HCT116 (cell line): ENCODE results near the gene ABCG5. TPM values are rescaled to one million over a fixed set of nuclear protein-coding genes. Genes with fewer than 3 reads are reported as not detected.

Experiments
- ATAC-seq: fragments of 200-7000 bp; cut with Tn5 transposase; 2 replicates; pipeline ENCODE4 v1.9.1; 2020; ENCODE audit warnings: mild to moderate bottlenecking, moderate library complexity
- BruUV-seq: library from RNA; stranded (reverse); fragments of 400-500 nt; replicated peaks from 2 replicates; lab custom pipeline; 2021; lab: Mats Ljungman, UMichigan
- CTCF ChIA-PET: fragments of 300-600 bp; sonication (Branson Sonifier 250); formaldehyde crosslinking; loops from one replicate; lab custom pipeline; 2021; ENCODE audit warnings: antibody characterized with exemption; lab: Charles Lee
- POLR2A ChIA-PET: fragments of 300-600, 350-600 bp; sonication (Branson Sonifier 250); formaldehyde crosslinking; loops from one replicate; lab custom pipeline; 2021; ENCODE audit warnings: antibody characterized with exemption; lab: Charles Lee
- RAD21 ChIA-PET, 2 experiments: fragments of 300-600 bp; sonication (Branson Sonifier 250); formaldehyde crosslinking; loops; one replicate each; lab custom pipeline; 2023; ENCODE audit warnings: low total read pairs in 2 of 2; ENCODE audit not compliant: uncharacterized antibody in 2 of 2, unreplicated experiment in 2 of 2, low non-redundant PET in 1 of 2; lab: Charles Lee
- DNase-seq: peaks from one replicate; pipeline ENCODE4 v3.0.0-alpha.2; 2010; ENCODE audit warnings: low read depth, low spot score
- H2AFZ ChIP-seq: fragments of 200-600 bp; shearing (Covaris generic), sonication (generic); 2 replicates; pipeline ENCODE4 v1.6.1; 2017; ENCODE audit warnings: low read depth, mixed run types, mixed read lengths, antibody characterized with exemption, low read length; ENCODE audit not compliant: poor library complexity, severe bottlenecking
- H3K27ac ChIP-seq: 2 replicates; pipeline ENCODE4 v1.5.1; 2012; ENCODE audit warnings: low read depth, low read length
- H3K27me3 ChIP-seq: fragments of 200-600 bp; sonication (generic); 2 replicates; pipeline ENCODE4 v1.6.1; 2016; ENCODE audit warnings: mixed run types, low read length, mixed read lengths; ENCODE audit not compliant: insufficient read depth
- H3K36me3 ChIP-seq, 2 experiments: fragments of 200-500 bp in 1 of 2; fragments of 200-600 bp in 1 of 2; sonication (Bioruptor generic) in 1 of 2; sonication (generic) in 1 of 2; 2 replicates each; pipeline versions ENCODE4 v1.5.1 to v1.6.1; 2014 to 2016; ENCODE audit warnings: low read length in 2 of 2, inconsistent platforms in 1 of 2, mixed read lengths in 1 of 2, mixed run types in 1 of 2; ENCODE audit not compliant: insufficient read depth in 2 of 2, control insufficient read depth in 1 of 2
- H3K4me1 ChIP-seq, 2 experiments: fragments of 200-600 bp in 1 of 2; sonication (generic) in 1 of 2; 2 replicates each; pipeline versions ENCODE4 v1.5.1 to v1.6.1; 2012 to 2017; ENCODE audit warnings: low read length in 2 of 2, inconsistent platforms in 1 of 2, mild to moderate bottlenecking in 1 of 2, mixed read lengths in 1 of 2, mixed run types in 1 of 2, moderate library complexity in 1 of 2; ENCODE audit not compliant: insufficient read depth in 2 of 2, control insufficient read depth in 1 of 2
- H3K4me2 ChIP-seq: fragments of 200-600 bp; sonication (generic); 2 replicates; pipeline ENCODE4 v1.6.1; 2017; ENCODE audit warnings: mixed run types, low read length, mixed read lengths
- H3K4me3 ChIP-seq, 2 experiments: fragments of 200-600 bp in 1 of 2; sonication (generic) in 1 of 2; replicated peaks in 1 of 2; 2 replicates each; pipeline ENCODE4 v1.5.1; 2011 to 2016; ENCODE audit warnings: low read length in 2 of 2, control low read depth in 1 of 2, low read depth in 1 of 2, mild to moderate bottlenecking in 1 of 2, mixed read lengths in 1 of 2, mixed run types in 1 of 2
- H3K79me2 ChIP-seq: fragments of 200-600 bp; sonication (generic); 2 replicates; pipeline ENCODE4 v1.6.1; 2017; ENCODE audit warnings: mild to moderate bottlenecking, mixed run types, low read length, moderate library complexity, mixed read lengths; ENCODE audit not compliant: insufficient read depth
- H3K9ac ChIP-seq: fragments of 200-600 bp; sonication (generic); 2 replicates; pipeline ENCODE4 v1.6.1; 2016; ENCODE audit warnings: low read length, mixed read lengths
- H3K9me2 ChIP-seq: fragments of 200-600 bp; sonication (generic), shearing (Covaris generic); 2 replicates; pipeline ENCODE4 v1.6.1; 2017; ENCODE audit warnings: mixed run types, mild to moderate bottlenecking, moderate library complexity; ENCODE audit not compliant: insufficient read depth
- H3K9me3 ChIP-seq, 2 experiments: fragments of 200-500 bp in 1 of 2; fragments of 200-600 bp in 1 of 2; sonication (Bioruptor generic) in 1 of 2; sonication (generic) in 1 of 2; 2 replicates each; pipeline ENCODE4 v1.6.1; 2014 to 2017; ENCODE audit warnings: low read length in 2 of 2, mixed read lengths in 2 of 2, inconsistent platforms in 1 of 2, low read depth in 1 of 2, mild to moderate bottlenecking in 1 of 2, mixed run types in 1 of 2, moderate library complexity in 1 of 2; ENCODE audit not compliant: control insufficient read depth in 1 of 2, insufficient read depth in 1 of 2
- H4K20me1 ChIP-seq: fragments of 200-600 bp; sonication (generic), shearing (Covaris generic); 2 replicates; pipeline ENCODE4 v1.6.1; 2017; ENCODE audit warnings: mixed run types, mild to moderate bottlenecking, moderate library complexity; ENCODE audit not compliant: insufficient read depth
- CEBPB ChIP-seq: IDR thresholded peaks from 2 replicates; pipeline ENCODE4 v1.6.1; 2012; ENCODE audit warnings: low read depth
- FOSL1 ChIP-seq: IDR thresholded peaks from 2 replicates; pipeline ENCODE4 v1.6.1; 2012; ENCODE audit warnings: low read depth
- JUND ChIP-seq: IDR thresholded peaks from 2 replicates; pipeline ENCODE4 v1.6.1; 2012
- POLR2A ChIP-seq: IDR thresholded peaks from 2 replicates; pipeline ENCODE4 v1.7.0; 2011; ENCODE audit warnings: borderline replicate concordance; ENCODE audit not compliant: insufficient read depth, insufficient read length; ENCODE audit errors: extremely low read depth
- POLR2AphosphoS5 ChIP-seq: IDR thresholded peaks from 2 replicates; pipeline ENCODE4 v1.6.1; 2011; ENCODE audit warnings: mild to moderate bottlenecking, low read depth, low read length, moderate library complexity
- SIN3A ChIP-seq: IDR thresholded peaks from 2 replicates; pipeline ENCODE4 v1.6.1; 2012; ENCODE audit warnings: low read depth
- SP1 ChIP-seq: IDR thresholded peaks from 2 replicates; pipeline ENCODE4 v1.6.1; 2012; ENCODE audit warnings: low read depth
- SRF ChIP-seq: IDR thresholded peaks from 2 replicates; pipeline ENCODE4 v1.6.1; 2012; ENCODE audit warnings: low read depth
- intact Hi-C: fragments of 100-400 bp; cut with micrococcal nuclease; formaldehyde crosslinking; loops from 2 replicates; pipeline ENCODE4 v1.10.0; 2022
- total RNA-seq: library from RNA; stranded (reverse); gene quantifications from one replicate; pipeline ENCODE4 v1.2.1, GENCODE V29; 2021; ENCODE audit not compliant: unreplicated experiment
- TF ChIP-seq, protein P1 (sequence below), 3 experiments: fragments of 200-600 bp in 1 of 3; sonication (generic) in 1 of 3; IDR thresholded peaks in 2 of 3; conservative IDR thresholded peaks in 1 of 3; 2 replicates each; pipeline ENCODE4 v1.5.1; 2012 to 2017; ENCODE audit warnings: low read depth in 2 of 3, low read length in 2 of 3, antibody characterized with exemption in 1 of 3, borderline replicate concordance in 1 of 3, control low read depth in 1 of 3, mild to moderate bottlenecking in 1 of 3, mixed read lengths in 1 of 3, mixed run types in 1 of 3, moderate library complexity in 1 of 3; ENCODE audit not compliant: insufficient read depth in 1 of 3
- TF ChIP-seq, protein P2 (sequence below): IDR thresholded peaks from 2 replicates; pipeline ENCODE4 v1.6.1; 2012

ABCG5 gene
- total RNA-seq, 1 experiment from 2014 or later, result not detected

DNA sequence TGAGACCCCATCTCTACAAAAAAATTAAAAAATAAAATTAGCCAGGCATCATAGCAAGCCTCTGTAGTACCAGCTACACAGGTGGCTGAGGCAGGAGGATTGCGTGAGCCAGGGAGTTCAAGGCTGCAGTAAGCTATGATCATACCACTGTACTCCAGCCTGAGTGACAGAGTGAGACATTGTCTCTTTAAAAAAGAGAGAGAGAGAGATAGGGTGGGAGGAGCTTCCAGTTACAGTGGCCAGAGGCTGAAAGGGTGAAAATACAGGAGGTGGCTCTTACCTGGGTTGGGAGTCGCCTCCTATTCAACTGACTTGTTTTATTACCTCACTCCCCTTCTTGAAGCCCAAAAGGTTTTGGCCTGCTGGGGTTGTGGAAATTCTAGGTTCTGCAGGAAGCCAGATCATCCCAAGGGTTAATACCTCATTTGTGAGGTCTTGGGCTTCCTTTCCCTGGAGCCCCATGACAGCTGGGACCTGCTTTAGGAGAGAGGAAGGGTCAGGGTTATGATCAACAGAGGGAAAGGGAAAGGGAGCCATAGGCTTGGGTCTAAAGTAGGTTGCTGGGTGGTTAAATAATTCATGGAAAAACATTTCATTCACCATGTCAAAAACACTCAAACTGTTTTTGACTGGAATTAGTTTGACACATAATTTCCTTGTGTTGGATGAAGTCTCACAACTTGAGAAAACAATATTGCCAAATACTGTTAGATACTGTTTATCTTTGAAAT, 47.4 kb downstream of the ABCG5 start:
- Histone ChIP-seq H4K20me1 (no peaks in the 10 kb centered on the region), H3K4me3 (no peak overlapping the region), H2AFZ (no peak overlapping the region), H3K36me3 (no peaks in the 10 kb centered on the region; a peak in 1 of 4 replicates), H3K4me1 (peaks cover 0 to 5% of the 10 kb centered on the region in 2 experiments; a peak in 1 of 4 replicates), H3K9me3 (no peaks in the 10 kb centered on the region), H3K4me2 (no peak overlapping the region), H3K9me2 (no peaks in the 10 kb centered on the region), H3K27ac (no peak overlapping the region), H3K79me2 (no peaks in the 10 kb centered on the region), H3K9ac (no peak overlapping the region), H3K27me3 (no peaks in the 10 kb centered on the region)
- ChIA-PET RAD21 (no interaction called here), CTCF (no interaction called here), POLR2A (no interaction called here)
- ATAC-seq (peak; percentile 83), DNase-seq (no peak)
- no peak for TF ChIP-seq JUND
- TF ChIP-seq SRF, result no peak
- TF ChIP-seq SIN3A, result no peak
- TF ChIP-seq CEBPB, result no peak
- no peak for TF ChIP-seq POLR2AphosphoS5
- intact Hi-C loops, result no loop called here
- no TSS peak for BruUV-seq

DNA sequence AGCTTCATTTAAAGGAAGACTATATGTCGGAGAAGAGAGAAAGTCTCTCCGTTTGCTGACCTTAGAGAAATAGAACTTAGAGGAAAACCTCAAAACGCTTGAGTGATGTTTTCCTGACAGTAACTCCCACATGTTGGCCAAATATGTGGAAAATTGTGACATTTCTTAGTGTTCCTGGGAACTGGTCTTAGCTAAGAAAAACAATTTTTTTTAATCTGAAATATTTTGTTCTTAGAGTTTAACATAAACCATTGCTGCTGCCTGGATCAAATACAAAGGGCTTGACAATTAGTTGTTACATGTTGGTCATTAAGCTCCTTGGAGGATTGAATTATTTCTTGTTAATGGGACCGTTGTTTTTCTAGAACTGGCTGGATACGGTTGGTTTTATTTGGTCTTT, 48.5 kb downstream of the ABCG5 start:
- Histone ChIP-seq H4K20me1 (no peaks in the 10 kb centered on the region), H3K4me3 (no peak overlapping the region), H3K4me1 (peaks cover 0 to 5% of the 10 kb centered on the region in 2 experiments; a peak in 1 of 4 replicates), H3K36me3 (no peaks in the 10 kb centered on the region; a peak in 1 of 4 replicates), H3K4me2 (no peak overlapping the region), H3K27ac (no peak overlapping the region), H3K9ac (no peak overlapping the region), H3K9me2 (no peaks in the 10 kb centered on the region), H3K79me2 (no peaks in the 10 kb centered on the region), H2AFZ (no peak overlapping the region), H3K9me3 (no peaks in the 10 kb centered on the region), H3K27me3 (no peaks in the 10 kb centered on the region)
- ATAC-seq (no peak), DNase-seq (no peak)
- intact Hi-C loops, result no loop called here
- BruUV-seq, result no TSS peak
- ChIA-PET RAD21 (no interaction called here), CTCF (no interaction called here), POLR2A (no interaction called here)
- TF ChIP-seq POLR2A (no peak), FOSL1 (no peak), CEBPB (no peak), SP1 (no peak), JUND (no peak)
- TF ChIP-seq, protein P1, sequence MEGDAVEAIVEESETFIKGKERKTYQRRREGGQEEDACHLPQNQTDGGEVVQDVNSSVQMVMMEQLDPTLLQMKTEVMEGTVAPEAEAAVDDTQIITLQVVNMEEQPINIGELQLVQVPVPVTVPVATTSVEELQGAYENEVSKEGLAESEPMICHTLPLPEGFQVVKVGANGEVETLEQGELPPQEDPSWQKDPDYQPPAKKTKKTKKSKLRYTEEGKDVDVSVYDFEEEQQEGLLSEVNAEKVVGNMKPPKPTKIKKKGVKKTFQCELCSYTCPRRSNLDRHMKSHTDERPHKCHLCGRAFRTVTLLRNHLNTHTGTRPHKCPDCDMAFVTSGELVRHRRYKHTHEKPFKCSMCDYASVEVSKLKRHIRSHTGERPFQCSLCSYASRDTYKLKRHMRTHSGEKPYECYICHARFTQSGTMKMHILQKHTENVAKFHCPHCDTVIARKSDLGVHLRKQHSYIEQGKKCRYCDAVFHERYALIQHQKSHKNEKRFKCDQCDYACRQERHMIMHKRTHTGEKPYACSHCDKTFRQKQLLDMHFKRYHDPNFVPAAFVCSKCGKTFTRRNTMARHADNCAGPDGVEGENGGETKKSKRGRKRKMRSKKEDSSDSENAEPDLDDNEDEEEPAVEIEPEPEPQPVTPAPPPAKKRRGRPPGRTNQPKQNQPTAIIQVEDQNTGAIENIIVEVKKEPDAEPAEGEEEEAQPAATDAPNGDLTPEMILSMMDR (IDR thresholded peaks at IDR 0.05 in 2 of 3, conservative IDR thresholded peaks at IDR 0.05 in 1 of 3; ENCODE audit: borderline replicate concordance in 1 of 3, insufficient read depth in 1 of 3, low read depth in 2 of 3, low read length in 2 of 3), result no peak
- TF ChIP-seq, protein P2, sequence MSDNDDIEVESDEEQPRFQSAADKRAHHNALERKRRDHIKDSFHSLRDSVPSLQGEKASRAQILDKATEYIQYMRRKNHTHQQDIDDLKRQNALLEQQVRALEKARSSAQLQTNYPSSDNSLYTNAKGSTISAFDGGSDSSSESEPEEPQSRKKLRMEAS, result no peak
